Right forelimb (tissue), 1 donor: ENCODE data around the gene PLEKHH2.
"Not testable (repeated sequence)": the region's sequence is repeated elsewhere in the genome, so short reads cannot be mapped to it uniquely, and the experiment has no call there.

Experiments
- DNase-seq: peaks from one replicate; pipeline ENCODE4 v3.0.0-alpha.2; 2018

The PLEKHH2 gene

DNA sequence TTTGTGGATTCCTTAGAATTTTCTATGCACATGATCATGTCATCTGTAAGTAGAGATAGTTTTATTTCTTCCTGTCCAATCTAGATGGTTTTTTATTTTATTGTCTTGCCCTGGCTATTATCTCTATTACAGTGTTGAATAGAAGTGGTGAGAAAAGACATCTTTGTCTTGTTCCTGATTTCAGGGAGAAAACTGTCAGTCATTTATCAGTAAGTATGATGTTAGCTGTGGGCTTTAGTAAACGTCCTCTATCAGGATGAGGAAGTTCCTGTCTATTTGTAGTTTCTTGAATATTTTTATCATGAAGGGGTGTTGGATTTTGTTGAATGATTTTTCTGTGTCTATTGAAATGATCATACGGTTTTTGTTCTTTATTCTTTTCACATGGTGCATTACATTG is 5.3 kb downstream of the PLEKHH2 start:
- no peak for DNase-seq

GRCh38 chr2:43643680-43644079 is 6.6 kb downstream of the PLEKHH2 start:
- no peak for DNase-seq

DNA sequence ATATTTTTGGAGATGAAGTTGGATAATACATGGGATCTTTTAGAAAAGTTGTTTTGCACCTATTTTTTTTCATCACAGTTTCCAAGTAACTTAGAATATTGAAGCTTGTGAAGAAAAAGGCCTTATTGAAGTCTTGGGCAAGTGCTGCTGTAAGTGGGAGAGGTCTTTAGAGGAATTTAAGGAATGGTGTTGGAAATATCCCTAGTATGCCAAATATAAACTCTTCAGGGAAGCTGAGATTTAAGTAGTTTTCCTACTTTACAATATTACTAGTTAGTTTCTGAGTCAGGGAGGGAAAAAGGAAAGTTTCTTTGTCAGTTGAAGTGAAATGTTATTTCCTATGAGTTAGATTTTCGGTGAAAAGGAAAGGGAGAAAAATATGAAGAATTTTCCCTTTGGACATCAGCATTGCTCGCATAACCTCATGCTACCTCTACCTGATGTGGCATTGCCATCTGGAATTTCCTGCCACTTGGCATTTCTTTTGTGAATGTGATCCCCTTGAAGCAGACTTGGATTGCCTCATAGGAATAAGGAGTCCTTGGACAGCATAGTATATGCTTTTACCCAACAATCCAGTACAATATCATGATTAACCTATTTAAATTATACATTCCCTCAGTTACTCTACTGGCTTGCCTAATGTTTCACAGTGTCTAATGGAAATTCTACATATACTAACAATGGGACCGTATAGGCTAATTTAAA is 12.1 kb downstream of the PLEKHH2 start:
- no peak for DNase-seq

GRCh38 chr2:43653506-43653905 is 16.4 kb downstream of the PLEKHH2 start:
- no peak for DNase-seq

- DNase-seq, result no peak
These were observed 20.2 kb downstream of the PLEKHH2 start for GRCh38 chr2:43657241-43657640.

- DNase-seq, result no peak
These were observed 38.7 kb downstream of the PLEKHH2 start for GRCh38 chr2:43675646-43676321.

GRCh38 chr2:43676322-43677050 is 39.4 kb downstream of the PLEKHH2 start, which contains the start of gene C1GALT1C1L:
Gene C1GALT1C1L (minus strand): TSS chr2:43676429. CDS start chr2:43676322, 107 bp downstream.
- peak; percentile 66 for DNase-seq

GRCh38 chr2:43677783-43678182 is 40.7 kb downstream of the PLEKHH2 start:
- not testable (repeated sequence) for DNase-seq

DNA sequence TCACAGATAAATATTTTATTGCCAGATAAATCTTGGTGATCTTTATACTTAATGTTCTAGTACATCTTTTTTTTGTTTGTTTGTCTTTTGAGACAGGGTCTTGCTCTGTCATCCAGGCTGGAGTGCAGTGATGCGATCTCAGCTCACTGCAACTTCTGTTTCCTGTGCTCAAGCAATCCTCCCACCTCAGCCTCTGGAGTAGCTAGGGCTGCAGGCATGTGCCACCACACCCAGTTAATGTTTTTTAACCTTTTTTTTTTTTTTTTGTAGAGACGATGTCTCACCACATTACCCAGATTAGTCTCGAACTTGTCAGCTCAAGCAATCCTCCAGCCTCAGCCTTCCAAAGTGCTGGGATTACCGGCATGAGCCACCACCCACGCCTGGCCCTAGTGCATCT is 48.3 kb downstream of the PLEKHH2 start:
- no peak for DNase-seq

DNA sequence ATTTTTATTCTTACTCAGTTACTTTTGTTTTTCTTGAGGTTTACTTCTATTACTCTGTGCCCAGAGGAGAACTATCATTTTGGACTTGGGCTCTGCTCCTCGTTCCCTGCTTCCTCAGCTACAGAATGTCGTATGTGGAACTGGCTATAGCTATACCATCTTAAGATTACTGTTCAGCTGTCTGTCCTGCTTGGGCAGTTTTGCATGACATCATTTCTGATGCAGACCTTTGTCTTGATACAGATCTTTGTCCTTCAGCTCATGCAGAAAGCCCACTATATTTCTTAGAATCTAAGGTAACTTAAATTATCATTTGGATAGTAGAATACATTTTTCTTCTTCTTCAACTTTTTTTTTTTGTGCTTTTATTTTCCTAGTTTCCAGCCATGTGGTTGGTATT is 52.9 kb downstream of the PLEKHH2 start:
- no peak for DNase-seq

DNA sequence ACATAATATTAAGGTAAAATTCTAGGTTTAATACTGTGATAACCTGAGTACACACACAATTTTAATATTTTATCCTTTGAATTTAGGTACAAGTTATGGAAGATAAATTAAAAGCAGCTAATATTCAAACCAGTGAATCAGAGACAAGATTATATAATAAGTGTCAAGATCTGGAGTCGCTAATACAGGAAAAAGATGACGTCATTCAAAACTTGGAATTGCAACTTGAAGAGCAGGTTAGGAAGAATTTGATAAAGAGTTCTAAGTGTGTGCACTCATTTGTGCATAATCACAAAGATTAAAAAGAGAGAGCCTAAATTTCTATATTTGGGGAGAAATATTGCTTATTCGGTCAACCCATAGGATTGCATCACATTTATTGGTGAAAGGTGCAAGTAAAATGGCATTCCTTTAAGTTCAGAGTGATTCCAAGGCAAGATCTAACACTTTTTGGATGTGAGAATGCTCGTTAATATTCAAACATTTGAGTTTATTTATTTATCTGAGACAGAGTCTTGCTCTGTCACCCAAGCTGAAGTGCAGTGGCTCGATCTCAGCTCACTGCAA is 55.5 kb downstream of the PLEKHH2 start:
- no peak for DNase-seq

DNA sequence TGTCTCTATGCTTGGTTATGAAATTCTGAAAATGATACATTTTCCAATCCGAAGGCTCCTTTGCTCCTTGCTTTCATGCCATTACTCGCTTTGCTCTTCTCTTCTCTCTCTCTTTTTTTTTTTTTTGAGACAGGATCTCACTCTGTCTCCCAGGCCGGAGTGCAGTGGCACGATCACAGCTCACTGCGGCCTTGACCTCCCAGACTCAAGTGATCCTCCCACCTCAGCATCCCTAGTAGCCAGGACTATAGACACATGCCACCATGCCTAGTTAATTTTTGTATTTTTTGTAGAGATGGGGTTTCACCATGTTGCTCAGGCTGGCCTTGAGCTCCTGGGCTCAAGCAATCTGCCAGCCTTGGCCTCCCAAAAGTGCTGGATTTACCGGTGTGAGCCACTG is 61.1 kb downstream of the PLEKHH2 start:
- DNase-seq, result not testable (repeated sequence)

- no peak for DNase-seq
These were observed 62.7 kb downstream of the PLEKHH2 start for GRCh38 chr2:43699761-43700160.

GRCh38 chr2:43701111-43701510 is 64.1 kb downstream of the PLEKHH2 start:
- DNase-seq, result no peak

GRCh38 chr2:43707255-43708015 is 70.4 kb downstream of the PLEKHH2 start:
- DNase-seq, result no peak

- DNase-seq, result no peak
These were observed 71.1 kb downstream of the PLEKHH2 start for GRCh38 chr2:43708178-43708577.

DNA sequence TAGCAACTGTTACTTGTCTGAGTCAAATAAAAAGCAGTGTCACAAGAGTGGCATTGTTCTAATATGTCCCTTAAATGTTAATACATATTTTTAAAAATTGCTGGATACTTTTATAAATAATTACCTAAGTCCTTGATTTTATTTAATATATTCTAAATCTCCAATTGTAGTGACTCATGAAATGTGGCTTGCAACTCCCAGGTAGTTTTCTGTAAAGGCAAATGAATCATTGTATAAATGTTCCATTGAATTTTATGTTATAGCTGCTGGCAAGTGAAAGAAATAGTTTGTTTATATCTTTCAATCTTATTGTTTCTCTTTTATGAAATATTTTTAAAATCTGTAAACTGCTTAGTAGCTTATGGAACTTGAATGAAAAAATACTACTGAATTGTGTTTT is 71.8 kb downstream of the PLEKHH2 start:
- DNase-seq, result no peak

DNA sequence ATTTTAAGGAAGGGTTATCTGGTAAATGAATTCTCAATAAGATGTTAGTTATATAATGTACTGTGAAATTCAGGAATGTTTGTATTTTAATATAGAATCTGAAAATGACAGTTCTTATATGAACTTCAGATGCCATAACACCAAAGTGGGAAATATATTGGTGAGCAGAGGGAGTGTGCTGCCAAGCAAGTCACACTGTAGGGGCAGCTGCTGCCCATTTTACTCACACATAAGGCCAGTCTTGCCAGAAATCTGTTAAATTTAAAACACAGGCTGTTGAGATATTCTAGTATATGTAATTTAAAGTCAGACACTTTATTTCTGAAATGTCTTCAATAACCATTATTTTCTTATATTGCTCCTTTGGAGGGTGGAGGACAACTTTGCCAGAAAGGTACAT is 73.8 kb downstream of the PLEKHH2 start:
- no peak for DNase-seq

DNA sequence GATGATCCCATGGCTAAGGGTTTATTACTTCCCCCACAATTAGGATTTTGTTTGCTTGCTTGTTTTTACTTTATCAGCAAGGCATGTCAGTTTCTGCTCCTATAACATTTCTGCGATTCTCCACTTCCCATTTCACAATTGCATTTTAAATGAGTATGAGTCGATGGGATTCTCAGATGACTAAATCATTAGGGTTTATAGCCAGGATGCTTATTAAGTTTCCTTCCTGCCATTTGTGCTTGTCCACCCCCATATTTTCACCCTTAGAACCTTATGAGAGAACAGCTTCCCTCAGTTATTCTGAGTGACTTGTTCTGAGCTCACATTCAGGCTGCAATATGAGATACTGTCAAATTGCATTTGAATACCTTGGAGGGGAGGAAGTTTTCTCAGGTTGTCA is 77.1 kb downstream of the PLEKHH2 start:
- no peak for DNase-seq

GRCh38 chr2:43715300-43716098 is 78.4 kb downstream of the PLEKHH2 start:
- no peak for DNase-seq

DNA sequence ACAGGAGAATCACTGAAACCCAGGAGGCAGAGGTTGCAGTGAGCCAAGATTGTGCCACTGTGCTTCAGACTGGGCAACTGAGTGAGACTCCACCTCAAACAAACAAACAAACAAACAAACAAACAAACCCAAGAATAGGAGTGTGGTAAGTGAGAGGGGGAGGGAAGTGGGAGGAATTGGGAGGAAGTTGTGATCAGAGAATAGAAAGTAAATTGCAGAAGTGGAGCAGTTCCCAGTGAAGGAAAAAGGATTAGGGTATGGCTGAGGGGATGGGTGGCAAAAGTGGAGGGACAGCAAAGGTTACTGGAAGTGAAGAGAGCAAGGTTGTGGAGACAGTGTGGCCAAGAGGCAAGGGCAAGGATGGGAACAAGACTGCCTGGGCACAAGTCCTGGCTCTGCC is 80.3 kb downstream of the PLEKHH2 start:
- DNase-seq, result no peak
